ENCODE data around the gene KANK2.

GRCh38 chr19:11172576-11172975 is 24.8 kb downstream of the KANK2 start:
- TF ChIP-seq EZH2phosphoT487 (IDR thresholded peaks at IDR 0.05; ENCODE audit: insufficient read depth, low read depth) (no peak), EZH2 (IDR thresholded peaks at IDR 0.05; ENCODE audit: insufficient read depth, poor library complexity, severe bottlenecking) (no peak)
